ENCODE results near the gene ZNF722.

Gene ZNF722

GRCh38 chr7:64046041-64046389 is 47.4 kb downstream of the ZNF722 start:
- TF ChIP-seq SPI1 (IDR thresholded peaks at IDR 0.05; ENCODE audit: borderline replicate concordance, low read depth) (no peak), CTCF (IDR thresholded peaks at IDR 0.05; ENCODE audit: insufficient read depth, low read length) (no peak), POLR2AphosphoS5 (IDR thresholded peaks at IDR 0.05; ENCODE audit: low read depth) (no peak), GABPA (IDR thresholded peaks at IDR 0.05; ENCODE audit: low read depth) (no peak), REST (IDR thresholded peaks at IDR 0.05; ENCODE audit: insufficient replicate concordance, low read depth) (no peak)
- Histone ChIP-seq H3K4me3 (replicated peaks; ENCODE audit: insufficient read depth, low read length) (no peak overlapping the region), H3K27ac (replicated peaks) (no peak overlapping the region), H3K27me3 (ENCODE audit: insufficient read depth, poor library complexity, severe bottlenecking) (no peaks in the 10 kb centered on the region)
- no peak for DNase-seq (ENCODE audit: low read depth in 1 of 2, low spot score in 1 of 2)
